Cardiac muscle cell (in vitro differentiated cells and primary cell): ENCODE results near the gene MICU1. TPM values are rescaled to one million over a fixed set of nuclear protein-coding genes. Genes with fewer than 3 reads are reported as not detected.

Source experiments
- DNase-seq, 2 donors: peaks; one replicate each; pipeline versions ENCODE4 v3.0.0 to v3.0.0-alpha.2; 2010 to 2017; ENCODE audit warnings: low read depth in 1 of 2, low spot score in 1 of 2
- H3K27ac ChIP-seq: fragments of 200-600 bp; sonication (generic); 2 replicates; pipeline ENCODE4 v1.5.1; 2016
- H3K27me3 ChIP-seq: fragments of 200-600 bp; sonication (generic); 2 replicates; pipeline ENCODE4 v1.6.0; 2016; ENCODE audit warnings: control low read depth
- H3K36me3 ChIP-seq: fragments of 200-600 bp; sonication (generic); 2 replicates; pipeline ENCODE4 v1.5.1; 2016; ENCODE audit warnings: control low read depth
- H3K4me1 ChIP-seq: fragments of 200-600 bp; sonication (generic); 2 replicates; pipeline ENCODE4 v1.8.1; 2017; ENCODE audit warnings: low read depth, mild to moderate bottlenecking, mixed run types
- H3K4me3 ChIP-seq: fragments of 200-600 bp; sonication (generic); 2 replicates; pipeline ENCODE4 v1.5.1; 2016; ENCODE audit warnings: mild to moderate bottlenecking
- H3K9me3 ChIP-seq: fragments of 200-600 bp; sonication (generic); 2 replicates; pipeline ENCODE4 v1.5.1; 2017; ENCODE audit warnings: low read depth, mild to moderate bottlenecking, control low read depth
- polyA plus RNA-seq: library from polyadenylated mRNA; unstranded; fragments of >200 nt; fragmentation: Nextera tagmentation; extraction: Ambion mirVana; gene quantifications from 2 replicates; pipeline ENCODE4 v1.2.1, GENCODE V29; 2016
- total RNA-seq: library from RNA; depleted of rRNA; stranded (reverse); fragments of >200 nt; gene quantifications from 2 replicates; pipeline ENCODE4 v1.2.3, GENCODE V29; 2016
- TF ChIP-seq, protein P1 (sequence below): IDR thresholded peaks from 2 replicates; pipeline ENCODE4 v1.5.1; 2012; ENCODE audit warnings: low read depth, mild to moderate bottlenecking, low read length

The MICU1 gene
- total and polyA plus RNA-seq, 2 experiments from 2014 or later, result 48.3 to 53.2 TPM

DNA sequence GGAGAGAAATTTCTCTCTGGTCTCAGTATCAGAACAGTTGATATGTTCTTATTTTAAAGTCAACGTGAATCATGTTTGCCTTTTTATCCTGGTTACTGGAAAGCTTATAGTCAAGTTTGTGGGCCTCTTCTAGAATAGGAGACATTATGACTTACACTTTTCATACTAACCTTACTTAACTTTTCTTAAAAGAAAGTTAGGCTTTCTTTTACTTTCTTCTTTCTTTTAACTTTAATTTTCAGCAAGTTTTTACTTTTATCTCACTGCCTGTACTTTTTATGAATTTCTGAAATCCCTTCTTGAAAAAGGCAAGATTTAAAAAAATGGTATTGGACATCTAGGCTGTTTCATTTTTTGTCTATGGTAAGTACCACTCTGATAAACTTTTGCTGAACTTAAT lies 195.9 kb downstream of the MICU1 start:
- Histone ChIP-seq H3K4me3 (no peak overlapping the region), H3K4me1 (no peaks in the 10 kb centered on the region), H3K36me3 (no peaks in the 10 kb centered on the region), H3K27ac (no peak overlapping the region), H3K27me3 (no peaks in the 10 kb centered on the region), H3K9me3 (no peaks in the 10 kb centered on the region)
- TF ChIP-seq, protein P1, sequence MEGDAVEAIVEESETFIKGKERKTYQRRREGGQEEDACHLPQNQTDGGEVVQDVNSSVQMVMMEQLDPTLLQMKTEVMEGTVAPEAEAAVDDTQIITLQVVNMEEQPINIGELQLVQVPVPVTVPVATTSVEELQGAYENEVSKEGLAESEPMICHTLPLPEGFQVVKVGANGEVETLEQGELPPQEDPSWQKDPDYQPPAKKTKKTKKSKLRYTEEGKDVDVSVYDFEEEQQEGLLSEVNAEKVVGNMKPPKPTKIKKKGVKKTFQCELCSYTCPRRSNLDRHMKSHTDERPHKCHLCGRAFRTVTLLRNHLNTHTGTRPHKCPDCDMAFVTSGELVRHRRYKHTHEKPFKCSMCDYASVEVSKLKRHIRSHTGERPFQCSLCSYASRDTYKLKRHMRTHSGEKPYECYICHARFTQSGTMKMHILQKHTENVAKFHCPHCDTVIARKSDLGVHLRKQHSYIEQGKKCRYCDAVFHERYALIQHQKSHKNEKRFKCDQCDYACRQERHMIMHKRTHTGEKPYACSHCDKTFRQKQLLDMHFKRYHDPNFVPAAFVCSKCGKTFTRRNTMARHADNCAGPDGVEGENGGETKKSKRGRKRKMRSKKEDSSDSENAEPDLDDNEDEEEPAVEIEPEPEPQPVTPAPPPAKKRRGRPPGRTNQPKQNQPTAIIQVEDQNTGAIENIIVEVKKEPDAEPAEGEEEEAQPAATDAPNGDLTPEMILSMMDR, result no peak
- DNase-seq, result no peak

DNA sequence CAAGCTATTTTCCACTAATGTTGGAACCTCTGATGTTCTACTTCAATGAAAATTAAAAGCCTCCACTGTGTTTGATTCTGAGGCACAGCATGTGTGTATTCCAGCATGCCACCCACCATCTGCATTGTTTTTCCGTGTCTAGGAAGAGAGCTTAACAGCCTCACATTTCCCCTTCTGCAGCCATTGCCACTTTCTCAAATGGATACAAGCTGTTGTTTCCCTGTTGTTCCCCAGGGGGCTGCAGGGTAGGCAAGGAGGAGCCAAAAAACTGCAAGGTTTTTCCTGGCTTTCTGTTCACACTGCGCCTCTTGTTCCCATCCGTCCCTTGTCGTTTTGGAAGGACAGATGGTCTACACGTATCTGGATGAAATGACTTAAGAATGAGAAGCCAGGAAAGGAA lies 198.9 kb downstream of the MICU1 start:
- Histone ChIP-seq H3K9me3 (no peaks in the 10 kb centered on the region), H3K4me1 (no peaks in the 10 kb centered on the region), H3K4me3 (no peak overlapping the region), H3K36me3 (no peaks in the 10 kb centered on the region), H3K27ac (no peak overlapping the region), H3K27me3 (no peaks in the 10 kb centered on the region)
- DNase-seq, result peak in 1 of 2 donors; percentile 38
- TF ChIP-seq, protein P1, result no peak

DNA sequence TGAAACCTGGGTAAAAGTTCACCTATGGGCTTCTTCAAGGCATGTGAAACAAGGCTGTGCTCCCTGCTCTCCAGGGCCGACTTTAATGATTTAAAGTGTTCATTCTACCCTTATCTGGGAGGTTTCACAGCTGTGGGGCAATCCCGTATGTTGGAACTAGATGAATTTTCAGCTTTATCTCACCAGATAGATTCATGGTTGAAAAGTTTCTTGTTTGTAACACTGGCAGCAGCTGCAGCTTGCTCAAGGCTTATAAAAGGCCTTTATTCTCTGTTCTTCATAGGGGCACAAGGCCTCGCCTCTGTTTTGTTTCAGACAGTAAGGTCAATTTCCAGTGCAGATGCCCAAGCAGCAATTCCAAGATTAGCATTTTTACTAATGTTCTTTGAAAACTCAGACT lies 200.7 kb downstream of the MICU1 start:
- H3K36me3 ChIP-seq, result no peaks in the 10 kb centered on the region
- no peaks in the 10 kb centered on the region for H3K4me1 ChIP-seq
- H3K27ac ChIP-seq, result no peak overlapping the region
- peak; percentile 6 to 85 for DNase-seq
- no peaks in the 10 kb centered on the region for H3K27me3 ChIP-seq
- TF ChIP-seq, protein P1, result no peak
- no peaks in the 10 kb centered on the region for H3K9me3 ChIP-seq
- no peak overlapping the region for H3K4me3 ChIP-seq

DNA sequence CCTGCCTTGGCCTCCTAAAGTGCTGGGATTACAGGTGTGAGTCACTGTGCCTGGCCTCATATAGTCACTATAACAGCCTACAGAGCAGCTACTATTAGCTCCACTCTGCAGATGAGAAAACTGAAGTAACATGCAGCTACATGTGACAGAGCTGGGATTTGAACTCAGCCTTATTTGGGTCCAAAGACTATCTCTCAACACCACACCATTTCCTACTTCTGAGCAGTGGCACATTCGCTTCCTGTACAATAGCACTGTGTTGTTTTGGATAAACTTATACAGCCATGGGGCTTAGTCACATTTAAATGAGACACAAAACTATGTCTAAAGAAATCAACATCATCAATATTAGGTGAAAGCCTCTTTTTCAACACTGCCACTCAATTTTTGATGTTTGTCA lies 201.3 kb downstream of the MICU1 start:
- TF ChIP-seq, protein P1, result no peak
- Histone ChIP-seq H3K36me3 (no peaks in the 10 kb centered on the region), H3K27ac (no peak overlapping the region), H3K4me3 (no peak overlapping the region), H3K9me3 (no peaks in the 10 kb centered on the region), H3K27me3 (no peaks in the 10 kb centered on the region), H3K4me1 (no peaks in the 10 kb centered on the region)
- peak in 1 of 2 donors; percentile 21 for DNase-seq

- no peaks in the 10 kb centered on the region for H3K4me1 ChIP-seq
- no peak overlapping the region for H3K4me3 ChIP-seq
- H3K9me3 ChIP-seq, result no peaks in the 10 kb centered on the region
- DNase-seq, result no peak
- TF ChIP-seq, protein P1, result no peak
- H3K36me3 ChIP-seq, result no peaks in the 10 kb centered on the region
- H3K27ac ChIP-seq, result no peak overlapping the region
- no peaks in the 10 kb centered on the region for H3K27me3 ChIP-seq
Measured at GRCh38 chr10:72423426-72423825, 202.5 kb downstream of the MICU1 start.
